HG03280 (cell line): Measurements from ENCODE around the gene RYR2.

Experiments used
- ATAC-seq: cut with Tn5 transposase; IDR thresholded peaks from one replicate; pipeline ENCODE4 v1.9.1; 2021; ENCODE audit warnings: mild to moderate bottlenecking, moderate library complexity; ENCODE audit not compliant: unreplicated experiment

RYR2 gene

DNA sequence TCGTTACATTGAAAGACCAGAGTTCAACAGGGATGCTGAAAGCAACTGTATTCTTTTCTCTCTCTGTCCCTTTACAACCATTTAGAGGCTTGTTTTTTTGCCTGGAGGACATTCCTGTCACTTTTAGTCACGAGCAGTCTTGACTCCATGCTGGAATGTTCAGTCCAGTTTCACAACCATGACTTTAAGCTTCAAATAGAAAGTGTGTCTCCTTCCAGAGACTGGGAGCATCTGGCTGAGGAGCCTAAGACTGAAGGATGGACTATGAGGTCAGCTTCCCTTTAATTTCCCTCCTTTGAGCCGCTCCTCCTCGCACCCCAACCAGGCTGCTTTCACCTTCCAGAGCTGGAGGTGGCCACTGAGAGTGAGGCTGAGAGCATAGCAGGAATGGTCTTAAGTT lies 10.5 kb upstream of the RYR2 start:
- ATAC-seq = no peak

GRCh38 chr1:237032029-237032428 lies 10.0 kb upstream of the RYR2 start:
- ATAC-seq = peak; percentile 63

DNA sequence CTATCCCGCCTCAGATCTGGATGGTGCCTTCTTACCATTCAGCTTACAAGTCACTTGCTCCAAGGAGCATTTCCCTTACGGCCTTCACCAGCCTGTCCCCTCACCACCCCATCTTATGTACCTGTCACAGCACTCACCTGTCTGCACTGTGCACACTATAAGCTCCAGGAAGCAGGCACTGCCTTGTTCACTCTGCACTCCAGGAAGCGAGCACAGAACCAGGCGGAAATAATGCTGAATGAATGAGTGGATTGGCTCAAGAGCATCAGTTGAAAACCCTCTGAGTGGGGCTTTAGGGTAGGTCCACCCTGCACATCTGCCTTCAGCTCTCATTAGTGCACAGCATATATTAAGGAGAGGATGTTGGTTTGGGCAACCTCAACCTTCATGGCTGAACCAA lies 8.9 kb upstream of the RYR2 start:
- ATAC-seq = no peak

DNA sequence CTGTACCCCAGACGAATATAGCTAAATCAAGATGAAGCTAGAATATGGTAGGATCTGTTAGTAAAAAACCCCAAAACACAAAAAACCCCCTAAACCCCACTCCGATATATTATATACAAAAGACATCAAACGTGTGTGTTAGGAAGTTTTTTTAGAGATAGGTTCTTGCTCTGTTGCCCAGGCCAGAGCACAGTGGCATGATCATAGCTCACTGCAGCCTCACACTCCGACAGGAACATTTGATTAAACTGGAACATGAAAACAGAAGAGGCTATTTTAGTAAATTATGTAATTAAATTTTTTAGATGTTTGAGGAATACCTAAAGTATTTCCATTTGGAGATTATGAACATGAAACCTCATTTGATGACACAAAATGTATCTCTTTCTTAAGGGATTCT lies 8.2 kb upstream of the RYR2 start:
- no peak for ATAC-seq

- no peak for ATAC-seq
Measured at GRCh38 chr1:237035759-237036158, 6.2 kb upstream of the RYR2 start.

- no peak for ATAC-seq
Measured at GRCh38 chr1:237038211-237038610, 3.8 kb upstream of the RYR2 start.

GRCh38 chr1:237040823-237041222 lies 1.2 kb upstream of the RYR2 start:
- no peak for ATAC-seq

DNA sequence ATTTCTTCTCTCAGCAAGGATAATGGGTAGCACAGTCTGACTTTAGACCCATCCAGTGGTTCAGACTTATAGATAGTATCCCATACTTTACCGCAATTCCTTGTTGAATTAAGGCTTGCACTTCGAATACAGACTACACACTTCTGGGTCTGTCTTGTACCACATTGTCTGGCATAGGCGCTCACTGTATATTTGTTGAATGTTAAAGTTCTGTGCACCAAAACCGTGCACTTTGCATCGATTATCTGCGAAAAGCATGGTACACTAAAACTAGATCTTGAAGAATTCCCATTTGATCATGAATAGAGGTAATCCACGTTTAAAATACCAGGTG lies 556 bp upstream of the RYR2 start:
- ATAC-seq = no peak

DNA sequence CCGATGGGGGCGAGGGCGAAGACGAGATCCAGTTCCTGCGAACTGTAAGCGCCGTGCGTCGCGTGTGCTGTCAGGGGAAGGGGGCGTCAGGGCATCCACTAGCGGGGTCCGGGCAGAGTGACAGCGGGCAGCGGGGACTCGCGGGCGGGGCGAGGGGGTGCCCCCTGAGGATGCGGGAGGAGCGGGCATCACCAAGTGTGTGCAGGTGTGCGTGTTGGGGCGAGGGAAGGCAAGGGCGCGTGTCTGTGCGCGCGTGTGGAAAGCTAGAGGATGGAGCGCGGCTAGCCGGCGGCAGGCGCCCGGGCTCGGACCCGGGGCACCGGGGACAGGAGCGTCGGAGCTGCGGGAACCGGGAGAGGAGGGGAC lies 525 bp downstream of the RYR2 start:
- no peak for ATAC-seq

GRCh38 chr1:237042892-237043576 lies 1.1 kb downstream of the RYR2 start:
- no peak for ATAC-seq

- ATAC-seq = no peak
Measured at GRCh38 chr1:237043846-237044636, 2.1 kb downstream of the RYR2 start.

- no peak for ATAC-seq
Measured at GRCh38 chr1:237045278-237046016, 3.5 kb downstream of the RYR2 start.

DNA sequence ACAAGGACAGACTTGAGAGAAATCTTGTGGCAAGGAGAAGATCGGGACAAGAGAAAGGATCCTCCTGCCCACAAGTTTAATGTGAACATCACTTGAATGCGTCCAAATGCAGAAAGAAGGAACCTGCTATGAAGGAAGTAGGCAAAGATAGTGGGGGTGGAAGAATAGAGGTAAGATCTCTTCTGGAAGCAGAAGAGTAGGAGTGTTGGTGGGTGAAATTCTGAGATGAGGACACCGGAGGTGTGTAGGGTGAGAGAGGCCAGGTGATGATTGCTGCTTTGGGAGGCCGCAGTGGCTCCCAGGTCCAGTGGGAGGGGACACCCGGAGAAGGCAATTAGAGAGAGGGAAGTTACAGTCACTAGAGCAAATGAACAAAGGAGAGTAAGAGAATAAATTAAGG lies 6.8 kb downstream of the RYR2 start:
- no peak for ATAC-seq

GRCh38 chr1:237050185-237050584 lies 8.2 kb downstream of the RYR2 start:
- ATAC-seq = no peak

DNA sequence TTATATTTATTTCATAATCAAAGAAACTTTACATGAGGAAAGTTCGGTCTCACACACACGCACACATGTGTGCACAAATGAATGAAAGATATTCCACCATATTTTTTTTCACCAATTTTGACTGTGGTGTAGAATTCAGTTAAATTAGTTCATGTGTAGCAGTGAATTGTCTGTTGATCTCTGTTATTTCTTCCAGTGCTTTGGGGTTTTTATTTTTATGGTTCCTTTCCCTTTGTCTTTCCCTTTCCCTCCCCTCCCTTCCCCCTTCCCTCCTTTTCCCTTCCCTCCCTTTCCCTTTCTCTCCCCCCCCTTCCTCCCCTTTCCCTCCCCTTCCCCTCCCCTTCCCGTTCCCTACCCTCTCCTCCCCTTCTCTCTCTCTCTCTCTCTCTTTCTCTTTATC lies 8.9 kb downstream of the RYR2 start:
- ATAC-seq = no peak

GRCh38 chr1:237054313-237054712 lies 12.3 kb downstream of the RYR2 start:
- ATAC-seq = no peak

GRCh38 chr1:237058470-237058869 lies 16.5 kb downstream of the RYR2 start:
- ATAC-seq = no peak

DNA sequence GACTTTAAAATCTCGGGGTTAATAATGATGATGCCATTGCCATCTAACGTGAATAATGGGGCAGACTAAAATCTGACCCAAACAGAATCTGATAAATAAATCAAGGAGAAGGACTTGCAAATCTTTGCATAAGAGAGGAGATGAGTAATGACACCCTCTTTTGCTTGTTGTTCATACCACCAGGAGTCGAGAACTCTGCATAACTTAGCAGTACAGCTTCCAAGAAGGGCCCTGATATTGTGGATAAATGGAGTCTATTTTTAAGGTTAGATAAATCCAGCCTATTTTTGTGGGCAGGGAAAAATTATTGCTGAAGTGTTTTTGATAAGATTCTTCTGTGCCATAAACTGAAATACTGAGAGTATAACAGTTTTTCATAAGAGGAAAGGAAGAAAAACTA lies 17.3 kb downstream of the RYR2 start:
- ATAC-seq = no peak

GRCh38 chr1:237062976-237063375 lies 21.0 kb downstream of the RYR2 start:
- no peak for ATAC-seq

- ATAC-seq = no peak
Measured at GRCh38 chr1:237065903-237066302, 23.9 kb downstream of the RYR2 start.

DNA sequence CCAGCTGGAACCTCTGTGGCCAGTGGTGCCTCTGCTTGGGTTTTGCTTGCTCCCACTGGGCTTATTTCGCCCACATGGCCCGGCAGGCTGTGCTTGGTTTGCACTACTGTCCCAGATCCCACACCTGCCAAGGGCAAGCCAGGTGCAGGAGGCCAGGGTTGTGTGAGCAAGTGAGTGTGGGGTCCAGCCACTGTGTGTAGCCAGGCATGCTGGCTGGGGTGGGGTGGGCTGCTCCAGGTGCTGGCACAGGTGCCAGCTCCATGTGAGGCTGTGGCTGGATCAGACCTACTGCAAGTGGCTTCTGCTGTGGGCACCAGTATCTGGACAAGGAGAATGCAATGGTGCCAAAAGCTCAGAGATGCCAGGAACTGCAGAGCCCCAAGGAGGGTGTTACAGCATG lies 28.5 kb downstream of the RYR2 start:
- no peak for ATAC-seq
